Activated T-cell treated with anti-CD3 and anti-CD28 coated beads, Interleukin-2, amount 50 U/mL, for 24 hours (primary cell): ENCODE results near the gene METRN.
A peak's percentile ranks its signal among the peaks of the same experiment; 100 is the strongest.
"Not testable (repeated sequence)": the region's sequence is repeated elsewhere in the genome, so short reads cannot be mapped to it uniquely, and the experiment has no call there.

ENCODE experiments used
- DNase-seq: peaks from one replicate; pipeline ENCODE4 v3.0.0-alpha.2; 2020
- H3K27ac Mint-ChIP-seq: 2 replicates; pipeline ENCODE4 v1.8.0; 2020; ENCODE audit warnings: mild to moderate bottlenecking, mixed read lengths
- H3K27me3 Mint-ChIP-seq: 2 replicates; pipeline ENCODE4 v1.8.0; 2020; ENCODE audit warnings: mixed read lengths
- H3K36me3 Mint-ChIP-seq: 2 replicates; pipeline ENCODE4 v1.8.0; 2020; ENCODE audit warnings: low read depth, mixed read lengths
- H3K4me1 Mint-ChIP-seq: 2 replicates; pipeline ENCODE4 v1.8.0; 2020; ENCODE audit warnings: low read depth, mixed read lengths
- H3K4me3 Mint-ChIP-seq: 2 replicates; pipeline ENCODE4 v1.8.0; 2020; ENCODE audit warnings: mild to moderate bottlenecking, moderate library complexity, mixed read lengths
- H3K9me3 Mint-ChIP-seq: 2 replicates; pipeline ENCODE4 v1.8.0; 2020; ENCODE audit warnings: mixed read lengths

Gene METRN

GRCh38 chr16:736936-737481 is 22.1 kb downstream of the METRN start:
- no peaks in the 10 kb centered on the region for H3K9me3 Mint-ChIP-seq
- H3K27me3 Mint-ChIP-seq = no peaks in the 10 kb centered on the region
- H3K27ac Mint-ChIP-seq = peak overlapping the region; percentile 95
- peaks cover 46% of the 10 kb centered on the region for H3K4me1 Mint-ChIP-seq
- no peak for DNase-seq
- H3K36me3 Mint-ChIP-seq = peaks cover 72% of the 10 kb centered on the region
- no peak overlapping the region for H3K4me3 Mint-ChIP-seq

GRCh38 chr16:739560-740458 is 24.9 kb downstream of the METRN start:
- H3K4me1 Mint-ChIP-seq = peaks cover 42% of the 10 kb centered on the region
- H3K9me3 Mint-ChIP-seq = no peaks in the 10 kb centered on the region
- peaks cover 45% of the 10 kb centered on the region for H3K36me3 Mint-ChIP-seq
- no peak for DNase-seq
- H3K27me3 Mint-ChIP-seq = no peaks in the 10 kb centered on the region
- H3K27ac Mint-ChIP-seq = peak overlapping the region; percentile 71
- peak overlapping the region; percentile 86 for H3K4me3 Mint-ChIP-seq

DNA sequence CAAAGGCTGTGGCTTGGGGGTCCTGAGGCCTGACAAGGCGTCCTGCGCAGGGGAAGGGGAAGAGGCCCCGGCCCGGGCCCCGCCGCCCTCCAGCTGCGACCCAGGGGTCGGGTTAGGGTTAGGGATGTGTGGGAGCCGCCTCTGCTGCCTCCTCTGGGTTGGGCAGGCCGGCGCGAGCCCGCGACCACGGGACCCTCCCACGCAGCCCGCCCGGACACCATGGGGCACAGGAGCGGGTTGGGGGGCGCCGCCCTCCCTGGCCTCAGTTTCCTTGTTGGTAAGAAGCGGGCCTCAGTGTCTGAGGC is 25.5 kb downstream of the METRN start:
- peak overlapping the region; percentile 76 for H3K27ac Mint-ChIP-seq
- DNase-seq = no peak
- H3K27me3 Mint-ChIP-seq = no peaks in the 10 kb centered on the region
- H3K9me3 Mint-ChIP-seq = no peaks in the 10 kb centered on the region
- H3K4me3 Mint-ChIP-seq = peak overlapping the region; percentile 86
- H3K36me3 Mint-ChIP-seq = peaks cover 39% of the 10 kb centered on the region
- peaks cover 36% of the 10 kb centered on the region for H3K4me1 Mint-ChIP-seq

GRCh38 chr16:740764-741505 is 26.0 kb downstream of the METRN start, which contains the start of gene CIAO3:
Gene CIAO3, minus strand, starts transcription at chr16:740997. Its CDS starts 12 bp downstream, at chr16:740985.
- peaks cover 31% of the 10 kb centered on the region for H3K4me1 Mint-ChIP-seq
- no peaks in the 10 kb centered on the region for H3K27me3 Mint-ChIP-seq
- H3K9me3 Mint-ChIP-seq = no peaks in the 10 kb centered on the region
- H3K4me3 Mint-ChIP-seq = peak within 1 kb of the TSS; percentile 86
- peaks cover 36% of the 10 kb centered on the region for H3K36me3 Mint-ChIP-seq
- DNase-seq = peak; percentile 97
- H3K27ac Mint-ChIP-seq = peak within 1 kb of the TSS; percentile 80

GRCh38 chr16:741986-742629 is 27.2 kb downstream of the METRN start:
- H3K27ac Mint-ChIP-seq = no peak overlapping the region
- DNase-seq = no peak
- H3K9me3 Mint-ChIP-seq = no peaks in the 10 kb centered on the region
- H3K4me3 Mint-ChIP-seq = peak overlapping the region; percentile 77
- peaks cover 25% of the 10 kb centered on the region for H3K36me3 Mint-ChIP-seq
- H3K4me1 Mint-ChIP-seq = peaks cover 21% of the 10 kb centered on the region
- no peaks in the 10 kb centered on the region for H3K27me3 Mint-ChIP-seq

DNA sequence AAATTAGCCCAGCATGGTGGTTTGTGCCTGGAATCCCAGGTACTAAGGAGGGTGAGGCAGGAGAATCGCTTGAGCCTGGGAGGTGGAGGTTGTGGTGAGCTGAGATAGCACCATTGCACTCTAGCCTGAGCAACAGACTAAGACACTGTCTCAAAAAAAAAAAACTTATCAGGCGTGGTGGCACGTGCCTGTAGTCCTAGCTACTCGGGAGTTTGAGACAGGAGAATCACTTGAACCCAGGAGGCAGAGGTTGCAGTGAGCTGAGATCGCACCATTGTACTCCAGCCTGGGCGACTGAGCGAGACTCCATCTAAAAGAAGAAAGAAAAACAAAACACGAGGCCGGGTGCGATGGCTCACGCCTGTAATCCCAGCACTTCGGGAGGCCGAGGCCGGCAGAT is 28.0 kb downstream of the METRN start:
- H3K4me3 Mint-ChIP-seq = not testable (repeated sequence)
- Mint-ChIP-seq H3K36me3 (peaks cover 17% of the 10 kb centered on the region), H3K4me1 (peaks cover 16% of the 10 kb centered on the region)

GRCh38 chr16:743794-744500 is 29.0 kb downstream of the METRN start:
- Mint-ChIP-seq H3K9me3 (no peaks in the 10 kb centered on the region), H3K4me1 (peaks cover 13% of the 10 kb centered on the region), H3K4me3 (no peak overlapping the region), H3K27me3 (no peaks in the 10 kb centered on the region), H3K27ac (no peak overlapping the region), H3K36me3 (peaks cover 11% of the 10 kb centered on the region)
- no peak for DNase-seq

More for the DNA sequence above, 28.0 kb downstream of the METRN start:
- not testable (repeated sequence) for H3K27ac Mint-ChIP-seq, DNase-seq, H3K27me3 Mint-ChIP-seq, H3K9me3 Mint-ChIP-seq

DNA sequence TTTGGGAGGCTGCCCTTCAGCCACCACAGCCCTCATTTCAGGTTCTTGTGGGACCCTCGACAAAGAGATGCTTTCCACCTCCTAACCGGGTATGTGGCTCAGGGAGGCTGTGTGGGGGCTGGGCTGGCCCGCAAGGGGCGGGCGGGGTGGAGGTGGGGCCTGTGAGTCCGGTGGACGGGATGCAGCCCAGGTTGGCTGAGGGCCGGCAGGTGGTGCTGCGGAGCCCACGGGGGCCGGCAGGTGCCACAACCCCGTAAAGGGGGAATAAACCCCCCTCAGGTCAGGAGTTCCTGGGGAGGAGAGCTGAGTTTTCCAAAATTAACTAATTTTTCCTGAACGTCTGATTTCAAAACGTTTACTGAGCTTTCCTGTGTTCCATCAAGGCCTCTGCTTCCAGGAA is 30.8 kb downstream of the METRN start:
- Mint-ChIP-seq H3K27ac (no peak overlapping the region), H3K27me3 (no peaks in the 10 kb centered on the region), H3K4me1 (peaks cover 3% of the 10 kb centered on the region), H3K4me3 (no peak overlapping the region), H3K36me3 (no peaks in the 10 kb centered on the region), H3K9me3 (no peaks in the 10 kb centered on the region)
- no peak for DNase-seq

GRCh38 chr16:746637-747036 is 31.7 kb downstream of the METRN start:
- no peaks in the 10 kb centered on the region for H3K9me3 Mint-ChIP-seq
- no peak for DNase-seq
- no peaks in the 10 kb centered on the region for H3K27me3 Mint-ChIP-seq
- H3K4me1 Mint-ChIP-seq = no peaks in the 10 kb centered on the region
- no peaks in the 10 kb centered on the region for H3K36me3 Mint-ChIP-seq
- H3K4me3 Mint-ChIP-seq = no peak overlapping the region
- H3K27ac Mint-ChIP-seq = no peak overlapping the region

GRCh38 chr16:747978-748746 is 33.2 kb downstream of the METRN start:
- Mint-ChIP-seq H3K27ac (no peak overlapping the region), H3K4me3 (no peak overlapping the region), H3K36me3 (no peaks in the 10 kb centered on the region), H3K4me1 (no peaks in the 10 kb centered on the region), H3K27me3 (no peaks in the 10 kb centered on the region), H3K9me3 (no peaks in the 10 kb centered on the region)
- DNase-seq = no peak

GRCh38 chr16:749010-749409 is 34.1 kb downstream of the METRN start:
- no peaks in the 10 kb centered on the region for H3K27me3 Mint-ChIP-seq
- H3K27ac Mint-ChIP-seq = no peak overlapping the region
- no peaks in the 10 kb centered on the region for H3K4me1 Mint-ChIP-seq
- no peak for DNase-seq
- no peaks in the 10 kb centered on the region for H3K36me3 Mint-ChIP-seq
- H3K4me3 Mint-ChIP-seq = no peak overlapping the region
- H3K9me3 Mint-ChIP-seq = no peaks in the 10 kb centered on the region

DNA sequence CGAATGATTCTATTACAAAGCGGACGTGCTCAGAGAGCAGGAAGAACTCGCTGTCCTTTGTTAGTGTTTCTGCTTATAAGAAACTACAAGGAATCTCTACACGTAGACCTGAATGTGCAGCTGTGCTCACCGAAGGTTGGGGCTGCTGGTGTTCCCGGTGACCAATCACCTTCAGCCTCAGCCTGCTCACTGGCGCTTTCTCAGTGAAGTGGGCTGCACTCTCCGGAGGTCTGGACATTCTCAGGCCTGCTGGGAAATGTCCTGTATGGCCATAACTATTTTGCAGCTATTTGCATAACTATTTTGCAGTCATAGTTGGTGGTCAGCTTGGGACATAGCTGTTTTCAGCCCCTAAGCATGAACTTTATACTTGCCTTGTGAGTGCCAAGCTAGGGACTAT is 35.6 kb downstream of the METRN start:
- Mint-ChIP-seq H3K27me3 (no peaks in the 10 kb centered on the region), H3K9me3 (no peaks in the 10 kb centered on the region), H3K27ac (no peak overlapping the region), H3K36me3 (no peaks in the 10 kb centered on the region), H3K4me1 (peaks cover 2% of the 10 kb centered on the region), H3K4me3 (no peak overlapping the region)
- no peak for DNase-seq

DNA sequence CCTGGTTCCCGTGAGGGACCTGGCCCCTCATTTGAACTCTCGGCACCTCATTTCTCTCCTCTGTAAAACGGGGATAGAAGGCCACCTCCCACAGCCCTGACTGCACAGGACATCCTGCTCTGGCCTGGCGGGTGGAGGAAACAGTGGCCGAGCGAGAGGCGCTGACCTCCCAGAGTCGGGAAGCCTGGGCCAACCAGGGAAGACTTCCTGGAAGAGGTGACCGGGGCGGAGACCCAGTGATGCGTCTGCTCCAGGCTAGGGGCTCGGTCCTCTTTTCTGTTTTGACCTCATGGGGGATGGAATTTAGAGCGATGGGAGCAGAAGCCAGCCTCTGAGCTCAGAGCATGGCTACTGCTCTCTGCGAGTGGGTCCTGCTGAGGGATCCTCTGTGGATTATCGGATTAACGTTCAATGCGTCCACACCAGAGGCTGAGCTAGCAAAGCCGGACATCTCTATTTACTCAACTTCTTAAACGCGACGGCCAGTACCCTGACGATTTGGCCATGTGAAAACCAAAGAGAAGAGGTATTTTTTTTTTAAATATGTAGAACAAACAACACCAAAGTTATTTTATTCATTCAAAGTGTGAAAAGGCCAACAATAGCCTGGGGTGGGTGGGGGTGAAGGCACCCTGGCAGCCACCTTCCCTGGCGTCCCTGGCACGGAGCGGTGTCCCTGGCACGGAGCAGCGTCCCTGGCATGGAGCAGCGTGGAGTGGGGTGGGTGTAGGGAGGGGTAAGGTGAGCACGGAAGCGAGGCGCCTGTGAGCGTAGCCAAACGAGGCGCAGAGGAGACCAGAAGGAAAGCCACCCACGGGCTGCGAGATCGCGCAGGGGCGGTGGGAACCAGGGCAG is 36.5 kb downstream of the METRN start:
- peaks cover 2% of the 10 kb centered on the region for H3K4me1 Mint-ChIP-seq
- H3K27ac Mint-ChIP-seq = no peak overlapping the region
- H3K9me3 Mint-ChIP-seq = peaks cover 2% of the 10 kb centered on the region
- H3K36me3 Mint-ChIP-seq = no peaks in the 10 kb centered on the region
- DNase-seq = no peak
- peaks cover 1% of the 10 kb centered on the region for H3K27me3 Mint-ChIP-seq
- no peak overlapping the region for H3K4me3 Mint-ChIP-seq
